Measurements from ENCODE around the gene SMIM1. TPM values are rescaled to one million over a fixed set of nuclear protein-coding genes. Genes with fewer than 3 reads are reported as not detected.

The SMIM1 gene
- total and polyA plus RNA-seq, 2 donors (not counting 3 experiments of a cell fraction or from before 2014, with no cell fraction given), result 1.4 to 2.9 TPM

GRCh38 chr1:3770047-3770765 lies 2.3 kb upstream of the SMIM1 start:
- no peak overlapping the region for H3K4me3 ChIP-seq (replicated peaks in 1 of 3; ENCODE audit: insufficient read depth in 1 of 3, low read depth in 1 of 3, low read length in 3 of 3)
- H3K4me2 ChIP-seq (ENCODE audit: insufficient read depth, low read length), result no peak overlapping the region
- no peak overlapping the region for H2AFZ ChIP-seq (ENCODE audit: low read depth, low read length)
- dilution Hi-C loops (cut with MboI; ENCODE audit: extremely low pct_ligation_motif_present, low sequenced_read_pairs) (no loop called here), intact Hi-C loops (cut with micrococcal nuclease) (loop anchor here (5.0 kb wide), 1 partner anchor 132 kb away; the partner anchor contains the start of gene C1orf174)
- no peak overlapping the region for H3K27ac ChIP-seq (ENCODE audit: insufficient read depth, low read depth, low read length)
- no peaks in the 10 kb centered on the region for H3K9me3 ChIP-seq (replicated peaks; ENCODE audit: control insufficient read depth, insufficient read depth, low read length)
- POLR2A ChIA-PET, result no interaction called here
- DNase-seq (ENCODE audit: low read depth, low spot score), result no peak
- CTCF ChIA-PET, result interaction anchor here (0.8 to 2.1 kb wide), 2 partner anchors 43 to 46 kb away, joined by 3 to 6 read pairs; no protein-coding TSS in a partner anchor
- no peaks in the 10 kb centered on the region for H3K27me3 ChIP-seq (ENCODE audit: control insufficient read depth in 2 of 2, insufficient read depth in 2 of 2, low read length in 2 of 2)
- no TSS peak for BruUV-seq (replicated peaks)
- H3K79me2 ChIP-seq (ENCODE audit: control insufficient read depth, insufficient read depth, low read length), result no peaks in the 10 kb centered on the region
- H3K9ac ChIP-seq (replicated peaks; ENCODE audit: extremely low read depth, insufficient read depth, low read length), result no peak overlapping the region
- H3K36me3 ChIP-seq (ENCODE audit: control insufficient read depth in 2 of 2, extremely low read depth in 1 of 2, insufficient read depth in 2 of 2, low read length in 2 of 2), result no peaks in the 10 kb centered on the region
- H3K9me1 ChIP-seq (replicated peaks; ENCODE audit: control insufficient read depth, extremely low read depth, insufficient read depth, low read length), result no peaks in the 10 kb centered on the region
- peaks cover 6% of the 10 kb centered on the region for H3K4me1 ChIP-seq (ENCODE audit: control insufficient read depth, extremely low read depth, insufficient read depth, low read length)
- no peak for TF ChIP-seq CTCF (IDR thresholded peaks at IDR 0.05; ENCODE audit: extremely low read depth in 1 of 2, insufficient read depth in 1 of 2, low read depth in 1 of 2, low read length in 2 of 2)
- TF ChIP-seq POLR2AphosphoS5 (IDR thresholded peaks at IDR 0.05; ENCODE audit: insufficient read depth, low read depth, low read length), result no peak
- TF ChIP-seq MYC (IDR thresholded peaks at IDR 0.05; ENCODE audit: low read depth, low read length), result no peak
- FAIRE-seq, result no peak
- H4K20me1 ChIP-seq (replicated peaks; ENCODE audit: control insufficient read depth, extremely low read depth, insufficient read depth, low read length), result no peaks in the 10 kb centered on the region

Data from endothelial cell of umbilical vein (primary cell).